ENCODE measurements around the gene HASPIN. TPM values are rescaled to one million over a fixed set of nuclear protein-coding genes. Genes with fewer than 3 reads are reported as not detected.
"Not testable (repeated sequence)": the region's sequence is repeated elsewhere in the genome, so short reads cannot be mapped to it uniquely, and the experiment has no call there.

The HASPIN gene
- total RNA-seq, 1 experiment from 2014 or later: 30.0 TPM

- CTCF ChIA-PET: interaction anchor here (0.7 to 3.3 kb wide), 3 partner anchors 10 to 150 kb away, joined by 4 to 14 read pairs (median 7); no protein-coding TSS in a partner anchor
Measured at GRCh38 chr17:3727041-3727440, 3.3 kb downstream of the HASPIN start.

GRCh38 chr17:3728099-3728498 lies 4.4 kb downstream of the HASPIN start:
- CTCF ChIA-PET: interaction anchor here (2.4 to 3.3 kb wide), 2 partner anchors 9 to 45 kb away, joined by 7 to 14 read pairs; no protein-coding TSS in a partner anchor
- POLR2A ChIA-PET; H3K27me3 Mint-ChIP-seq (ENCODE audit: low read depth); DNase-seq (ENCODE audit: low spot score); H3K9me3 Mint-ChIP-seq; H3K27ac Mint-ChIP-seq; ATAC-seq; H3K4me3 Mint-ChIP-seq: not testable (repeated sequence)
- TF ChIP-seq ZNF121 (CRISPR knock-in tag; IDR thresholded peaks at IDR 0.05): peak; percentile 34; the same call in 1 of the 2 replicates
- Mint-ChIP-seq H3K36me3 (peaks cover 37% of the 10 kb centered on the region), H3K4me1 (peaks cover 28% of the 10 kb centered on the region)

More at GRCh38 chr17:3727041-3727440, 3.3 kb downstream of the HASPIN start:
- Mint-ChIP-seq H3K36me3 (peaks cover 37% of the 10 kb centered on the region), H3K27ac (no peak overlapping the region), H3K9me3 (no peaks in the 10 kb centered on the region), H3K27me3 (ENCODE audit: low read depth) (no peaks in the 10 kb centered on the region), H3K4me3 (no peak overlapping the region), H3K4me1 (peaks cover 36% of the 10 kb centered on the region)
- TF ChIP-seq ATF1 (CRISPR knock-in tag; IDR thresholded peaks at IDR 0.05) (no peak), GABPB1 (CRISPR knock-in tag; IDR thresholded peaks at IDR 0.05) (0 out of 2 replicates have a peak, but pooled peaks have one; percentile 21), NFE2L1 (CRISPR knock-in tag; IDR thresholded peaks at IDR 0.05) (no peak)
- POLR2A ChIA-PET: no interaction called here
- ATAC-seq: no peak
- no peak for DNase-seq (ENCODE audit: low spot score)

- no peaks in the 10 kb centered on the region for H3K9me3 Mint-ChIP-seq
- H3K27me3 Mint-ChIP-seq (ENCODE audit: low read depth): no peaks in the 10 kb centered on the region
- ATAC-seq (no peak), DNase-seq (ENCODE audit: low spot score) (no peak)
- peaks cover 32% of the 10 kb centered on the region for H3K36me3 Mint-ChIP-seq
- ChIA-PET POLR2A (interaction anchor here (0.6 kb wide), 1 partner anchor 43 kb away, joined by 6 read pairs; no protein-coding TSS in a partner anchor), CTCF (interaction anchor here (0.9 to 1.5 kb wide), 4 partner anchors 8 to 47 kb away, joined by 3 to 9 read pairs (median 4); no protein-coding TSS in a partner anchor)
- H3K4me1 Mint-ChIP-seq: peaks cover 22% of the 10 kb centered on the region
- TF ChIP-seq RELA (CRISPR knock-in tag; IDR thresholded peaks at IDR 0.05; ENCODE audit: borderline replicate concordance): no peak
- TF ChIP-seq, protein P1, sequence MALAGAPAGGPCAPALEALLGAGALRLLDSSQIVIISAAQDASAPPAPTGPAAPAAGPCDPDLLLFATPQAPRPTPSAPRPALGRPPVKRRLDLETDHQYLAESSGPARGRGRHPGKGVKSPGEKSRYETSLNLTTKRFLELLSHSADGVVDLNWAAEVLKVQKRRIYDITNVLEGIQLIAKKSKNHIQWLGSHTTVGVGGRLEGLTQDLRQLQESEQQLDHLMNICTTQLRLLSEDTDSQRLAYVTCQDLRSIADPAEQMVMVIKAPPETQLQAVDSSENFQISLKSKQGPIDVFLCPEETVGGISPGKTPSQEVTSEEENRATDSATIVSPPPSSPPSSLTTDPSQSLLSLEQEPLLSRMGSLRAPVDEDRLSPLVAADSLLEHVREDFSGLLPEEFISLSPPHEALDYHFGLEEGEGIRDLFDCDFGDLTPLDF (CRISPR knock-in tag; IDR thresholded peaks at IDR 0.05): no peak
- no peak overlapping the region for H3K4me3 Mint-ChIP-seq
- H3K27ac Mint-ChIP-seq: no peak overlapping the region
Measured at GRCh38 chr17:3729881-3730280, 6.2 kb downstream of the HASPIN start.

DNA sequence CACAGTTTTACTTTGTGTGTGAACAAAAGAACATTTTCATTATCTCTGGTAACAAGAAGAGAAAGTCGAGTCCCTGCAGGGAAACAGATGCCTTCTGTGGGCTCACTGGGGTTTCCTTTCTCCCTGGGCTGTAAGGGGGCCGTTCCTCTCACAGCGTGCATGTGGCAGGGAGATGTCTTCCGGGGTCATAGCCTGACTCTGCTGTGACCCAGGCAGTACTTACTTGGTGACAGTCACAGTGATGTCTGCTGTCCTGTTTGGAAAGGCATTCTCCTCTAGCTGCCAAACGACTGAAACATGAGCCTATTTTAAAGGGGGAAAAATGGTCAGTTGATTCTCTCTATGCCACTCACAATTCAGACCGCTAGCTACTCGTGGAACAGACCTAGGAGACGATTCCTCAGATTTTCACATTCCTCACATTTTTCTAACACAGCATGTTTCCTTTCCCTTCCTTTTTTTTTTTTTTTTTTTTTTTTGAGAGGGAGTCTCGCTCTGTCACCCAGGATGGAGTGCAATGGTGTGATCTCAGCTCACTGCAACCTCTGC lies 7.3 kb downstream of the HASPIN start:
- no peaks in the 10 kb centered on the region for H3K9me3 Mint-ChIP-seq
- POLR2A ChIA-PET: no interaction called here
- H3K27me3 Mint-ChIP-seq (ENCODE audit: low read depth): no peaks in the 10 kb centered on the region
- CTCF ChIA-PET: interaction anchor here (0.9 to 2.2 kb wide), 5 partner anchors 9 to 68 kb away, joined by 3 to 8 read pairs (median 4); no protein-coding TSS in a partner anchor
- H3K36me3 Mint-ChIP-seq: peaks cover 22% of the 10 kb centered on the region
- peaks cover 11% of the 10 kb centered on the region for H3K4me1 Mint-ChIP-seq
- H3K27ac Mint-ChIP-seq: peak overlapping the region; percentile 82; the same call in 1 of the 2 replicates
- no peak for DNase-seq (ENCODE audit: low spot score)
- peak; percentile 23; the same call in 1 of the 2 replicates for ATAC-seq
- TF ChIP-seq SMAD4 (CRISPR knock-in tag; IDR thresholded peaks at IDR 0.05) (no peak), NR3C1 (CRISPR knock-in tag; conservative IDR thresholded peaks at IDR 0.05; ENCODE audit: low read depth) (no peak), ATF2 (CRISPR knock-in tag; IDR thresholded peaks at IDR 0.05; ENCODE audit: borderline replicate concordance, low read depth) (no peak), ZNF671 (CRISPR knock-in tag; IDR thresholded peaks at IDR 0.05) (no peak)
- H3K4me3 Mint-ChIP-seq: no peak overlapping the region

DNA sequence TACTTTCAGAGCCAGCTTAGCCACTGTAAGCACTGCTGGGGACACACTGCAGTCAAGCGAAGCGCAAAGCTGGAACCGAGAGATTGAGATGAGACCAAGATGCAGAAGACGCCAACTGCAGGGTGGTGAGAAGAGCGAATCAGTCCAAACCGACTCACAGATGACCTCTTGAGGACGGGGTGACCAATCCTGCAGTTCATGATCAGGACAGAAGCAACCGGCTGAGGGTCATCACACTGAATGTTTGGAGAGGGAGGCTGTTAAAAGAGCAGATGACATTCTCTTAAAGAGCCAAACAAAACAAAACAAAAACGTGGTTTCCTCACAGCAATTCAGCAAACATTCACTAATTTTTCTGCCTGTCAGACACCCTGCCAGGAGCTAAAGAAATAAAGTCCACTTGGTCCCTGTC lies 8.5 kb downstream of the HASPIN start:
- no peaks in the 10 kb centered on the region for H3K27me3 Mint-ChIP-seq (ENCODE audit: low read depth)
- ATAC-seq (peak; percentile 29; the same call in 1 of the 2 replicates), DNase-seq (ENCODE audit: low spot score) (no peak)
- TF ChIP-seq ZNF138 (CRISPR knock-in tag; conservative IDR thresholded peaks at IDR 0.05): no peak
- TF ChIP-seq CREM (CRISPR knock-in tag; IDR thresholded peaks at IDR 0.05): no peak
- TF ChIP-seq ELF4 (CRISPR knock-in tag; IDR thresholded peaks at IDR 0.05; ENCODE audit: low read depth): no peak
- TF ChIP-seq, protein P2, sequence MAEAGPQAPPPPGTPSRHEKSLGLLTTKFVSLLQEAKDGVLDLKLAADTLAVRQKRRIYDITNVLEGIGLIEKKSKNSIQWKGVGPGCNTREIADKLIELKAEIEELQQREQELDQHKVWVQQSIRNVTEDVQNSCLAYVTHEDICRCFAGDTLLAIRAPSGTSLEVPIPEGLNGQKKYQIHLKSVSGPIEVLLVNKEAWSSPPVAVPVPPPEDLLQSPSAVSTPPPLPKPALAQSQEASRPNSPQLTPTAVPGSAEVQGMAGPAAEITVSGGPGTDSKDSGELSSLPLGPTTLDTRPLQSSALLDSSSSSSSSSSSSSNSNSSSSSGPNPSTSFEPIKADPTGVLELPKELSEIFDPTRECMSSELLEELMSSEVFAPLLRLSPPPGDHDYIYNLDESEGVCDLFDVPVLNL (CRISPR knock-in tag; IDR thresholded peaks at IDR 0.05; ENCODE audit: borderline replicate concordance, low read depth): no peak
- no peak for TF ChIP-seq RELA (CRISPR knock-in tag; IDR thresholded peaks at IDR 0.05; ENCODE audit: borderline replicate concordance)
- no peak for TF ChIP-seq NFYB (CRISPR knock-in tag; conservative IDR thresholded peaks at IDR 0.05; ENCODE audit: low read depth)
- no peak for TF ChIP-seq ERG (CRISPR knock-in tag; IDR thresholded peaks at IDR 0.05)
- TF ChIP-seq MLX (CRISPR knock-in tag; IDR thresholded peaks at IDR 0.05): no peak
- no peak overlapping the region for H3K4me3 Mint-ChIP-seq
- peaks cover 7% of the 10 kb centered on the region for H3K4me1 Mint-ChIP-seq
- ChIA-PET CTCF (interaction anchor here (0.6 to 4.4 kb wide), 7 partner anchors 9 to 234 kb away, joined by 3 to 21 read pairs (median 5); partner anchors contain the start of genes HASPIN and NCBP3), POLR2A (no interaction called here)
- H3K27ac Mint-ChIP-seq: peak overlapping the region; percentile 24; the same call in 1 of the 2 replicates
- peaks cover 13% of the 10 kb centered on the region for H3K36me3 Mint-ChIP-seq
- no peaks in the 10 kb centered on the region for H3K9me3 Mint-ChIP-seq

Data from WTC11 (cell line).